22Rv1 (cell line): Measurements from ENCODE around the gene EFS.

ENCODE experiments used
- ZFX ChIP-seq: fragments of 450-650 bp; IDR thresholded peaks from 2 replicates; pipeline ENCODE4 v1.6.1; 2017; ENCODE audit warnings: antibody characterized with exemption, borderline replicate concordance
- TF ChIP-seq, protein P1 (sequence below): fragments of 450-650 bp; IDR thresholded peaks from 2 replicates; pipeline ENCODE4 v1.5.1; 2017; ENCODE audit warnings: mild to moderate bottlenecking

DNA sequence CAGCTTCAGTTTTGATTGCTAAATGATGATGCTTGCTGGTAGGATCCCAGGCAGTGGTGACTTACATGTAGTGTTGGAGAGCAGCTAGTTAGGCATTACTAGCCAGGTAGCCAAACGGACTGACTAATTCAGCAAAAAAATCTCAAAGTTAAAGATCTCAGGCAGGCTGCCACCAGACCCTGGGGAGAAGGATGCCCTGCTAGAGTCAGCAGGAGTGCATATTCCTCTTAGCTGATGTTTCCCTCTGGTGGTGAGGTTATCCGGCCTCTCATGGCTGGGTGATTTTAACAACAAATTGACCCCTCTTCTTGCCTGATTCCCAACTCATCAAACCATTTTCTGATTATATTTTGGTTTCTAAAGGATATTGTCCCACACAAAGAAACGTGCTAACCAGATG, 2.8 kb downstream of the EFS start:
- TF ChIP-seq, protein P1, sequence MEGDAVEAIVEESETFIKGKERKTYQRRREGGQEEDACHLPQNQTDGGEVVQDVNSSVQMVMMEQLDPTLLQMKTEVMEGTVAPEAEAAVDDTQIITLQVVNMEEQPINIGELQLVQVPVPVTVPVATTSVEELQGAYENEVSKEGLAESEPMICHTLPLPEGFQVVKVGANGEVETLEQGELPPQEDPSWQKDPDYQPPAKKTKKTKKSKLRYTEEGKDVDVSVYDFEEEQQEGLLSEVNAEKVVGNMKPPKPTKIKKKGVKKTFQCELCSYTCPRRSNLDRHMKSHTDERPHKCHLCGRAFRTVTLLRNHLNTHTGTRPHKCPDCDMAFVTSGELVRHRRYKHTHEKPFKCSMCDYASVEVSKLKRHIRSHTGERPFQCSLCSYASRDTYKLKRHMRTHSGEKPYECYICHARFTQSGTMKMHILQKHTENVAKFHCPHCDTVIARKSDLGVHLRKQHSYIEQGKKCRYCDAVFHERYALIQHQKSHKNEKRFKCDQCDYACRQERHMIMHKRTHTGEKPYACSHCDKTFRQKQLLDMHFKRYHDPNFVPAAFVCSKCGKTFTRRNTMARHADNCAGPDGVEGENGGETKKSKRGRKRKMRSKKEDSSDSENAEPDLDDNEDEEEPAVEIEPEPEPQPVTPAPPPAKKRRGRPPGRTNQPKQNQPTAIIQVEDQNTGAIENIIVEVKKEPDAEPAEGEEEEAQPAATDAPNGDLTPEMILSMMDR: no peak
- TF ChIP-seq ZFX: no peak
